Measurements from ENCODE around the gene SLC5A2. TPM values are rescaled to one million over a fixed set of nuclear protein-coding genes. Genes with fewer than 3 reads are reported as not detected.
A peak's percentile ranks its signal among the peaks of the same experiment; 100 is the strongest.

SLC5A2 gene
- total RNA-seq, 1 donor from 2014 or later: not detected

GRCh38 chr16:31507617-31507928 lies 24.6 kb downstream of the SLC5A2 start:
- Mint-ChIP-seq H3K4me1 (ENCODE audit: unreplicated experiment) (peaks cover 24% of the 10 kb centered on the region), H3K4me3 (ENCODE audit: unreplicated experiment) (peak overlapping the region; percentile 83), H3K27ac (ENCODE audit: unreplicated experiment) (peak overlapping the region; percentile 98), H3K9me3 (ENCODE audit: unreplicated experiment) (no peaks in the 10 kb centered on the region), H3K36me3 (ENCODE audit: unreplicated experiment) (peaks cover 4% of the 10 kb centered on the region), H3K27me3 (ENCODE audit: unreplicated experiment) (no peaks in the 10 kb centered on the region)
- TF ChIP-seq CTCF (IDR thresholded peaks at IDR 0.05): no peak
- DNase-seq (ENCODE audit: extremely low spot score, unreplicated experiment): no peak

- peak; percentile 96 for DNase-seq (ENCODE audit: extremely low spot score, unreplicated experiment)
- Mint-ChIP-seq H3K4me3 (ENCODE audit: unreplicated experiment) (peak within 1 kb of the TSS; percentile 83), H3K36me3 (ENCODE audit: unreplicated experiment) (peaks cover 4% of the 10 kb centered on the region), H3K27ac (ENCODE audit: unreplicated experiment) (peak within 1 kb of the TSS; percentile 98), H3K9me3 (ENCODE audit: unreplicated experiment) (no peaks in the 10 kb centered on the region), H3K27me3 (ENCODE audit: unreplicated experiment) (no peaks in the 10 kb centered on the region), H3K4me1 (ENCODE audit: unreplicated experiment) (peaks cover 24% of the 10 kb centered on the region)
- TF ChIP-seq CTCF (IDR thresholded peaks at IDR 0.05): no peak
These were observed 25.2 kb downstream of the SLC5A2 start, which contains the start of gene RUSF1 for GRCh38 chr16:31507929-31508705. RUSF1 (minus strand) TSS chr16:31508391; CDS start chr16:31508373, 18 bp downstream.

- no peak for TF ChIP-seq CTCF (IDR thresholded peaks at IDR 0.05)
- no peaks in the 10 kb centered on the region for H3K27me3 Mint-ChIP-seq (ENCODE audit: unreplicated experiment)
- H3K36me3 Mint-ChIP-seq (ENCODE audit: unreplicated experiment): peaks cover 4% of the 10 kb centered on the region
- no peak for DNase-seq (ENCODE audit: extremely low spot score, unreplicated experiment)
- peaks cover 24% of the 10 kb centered on the region for H3K4me1 Mint-ChIP-seq (ENCODE audit: unreplicated experiment)
- H3K27ac Mint-ChIP-seq (ENCODE audit: unreplicated experiment): peak overlapping the region; percentile 98
- no peaks in the 10 kb centered on the region for H3K9me3 Mint-ChIP-seq (ENCODE audit: unreplicated experiment)
- H3K4me3 Mint-ChIP-seq (ENCODE audit: unreplicated experiment): peak overlapping the region; percentile 83
These were observed 25.8 kb downstream of the SLC5A2 start for GRCh38 chr16:31508706-31509195.

- no peak overlapping the region for H3K27ac Mint-ChIP-seq (ENCODE audit: unreplicated experiment)
- peaks cover 14% of the 10 kb centered on the region for H3K27me3 Mint-ChIP-seq (ENCODE audit: unreplicated experiment)
- no peak for DNase-seq (ENCODE audit: extremely low spot score, unreplicated experiment)
- H3K9me3 Mint-ChIP-seq (ENCODE audit: unreplicated experiment): peaks cover 4% of the 10 kb centered on the region
- TF ChIP-seq CTCF (IDR thresholded peaks at IDR 0.05): no peak
- H3K4me1 Mint-ChIP-seq (ENCODE audit: unreplicated experiment): peaks cover 11% of the 10 kb centered on the region
- H3K4me3 Mint-ChIP-seq (ENCODE audit: unreplicated experiment): no peak overlapping the region
- no peaks in the 10 kb centered on the region for H3K36me3 Mint-ChIP-seq (ENCODE audit: unreplicated experiment)
These were observed 30.2 kb downstream of the SLC5A2 start for GRCh38 chr16:31513126-31513525.

GRCh38 chr16:31513884-31514283 lies 31.0 kb downstream of the SLC5A2 start:
- Mint-ChIP-seq H3K36me3 (ENCODE audit: unreplicated experiment) (no peaks in the 10 kb centered on the region), H3K27ac (ENCODE audit: unreplicated experiment) (no peak overlapping the region), H3K27me3 (ENCODE audit: unreplicated experiment) (peaks cover 14% of the 10 kb centered on the region), H3K4me3 (ENCODE audit: unreplicated experiment) (no peak overlapping the region), H3K4me1 (ENCODE audit: unreplicated experiment) (peaks cover 5% of the 10 kb centered on the region), H3K9me3 (ENCODE audit: unreplicated experiment) (peaks cover 4% of the 10 kb centered on the region)
- no peak for DNase-seq (ENCODE audit: extremely low spot score, unreplicated experiment)
- no peak for TF ChIP-seq CTCF (IDR thresholded peaks at IDR 0.05)

Data from osteocyte (in vitro differentiated cells).